Activated CD4-positive, CD25-positive, alpha-beta regulatory T cell treated with anti-CD3 and anti-CD28 coated beads, Interleukin-2, amount 50 U/mL, for 24 hours (primary cell): ENCODE results near the gene TM2D1.
"Not testable (repeated sequence)": the region's sequence is repeated elsewhere in the genome, so short reads cannot be mapped to it uniquely, and the experiment has no call there.

Experiments
- ATAC-seq, 2 donors: fragments of 150-1000 bp; cut with Tn5 transposase; one replicate each; pipeline ENCODE4 v1.10.0; 2021; ENCODE audit warnings: mild to moderate bottlenecking in 1 of 2, moderate library complexity in 1 of 2

TM2D1 gene

DNA sequence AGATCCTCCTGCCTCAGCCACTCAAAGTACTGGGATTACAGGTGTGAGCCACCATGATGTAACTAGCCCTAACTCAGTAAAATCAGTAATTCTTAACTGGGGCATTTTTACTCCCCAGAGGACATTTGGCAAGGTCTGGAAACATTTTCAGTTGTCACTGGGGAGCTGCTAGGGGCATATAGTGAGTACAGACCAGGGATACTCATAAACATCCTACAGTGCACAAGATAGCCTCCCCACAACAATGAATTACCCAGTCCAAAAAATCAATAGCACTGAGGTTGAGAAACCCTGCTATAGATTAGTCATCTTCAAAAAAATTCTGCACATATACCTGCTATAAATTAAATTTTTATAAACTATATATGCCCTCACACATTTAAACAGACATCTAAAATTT is 13.0 kb downstream of the TM2D1 start:
- ATAC-seq: no peak

DNA sequence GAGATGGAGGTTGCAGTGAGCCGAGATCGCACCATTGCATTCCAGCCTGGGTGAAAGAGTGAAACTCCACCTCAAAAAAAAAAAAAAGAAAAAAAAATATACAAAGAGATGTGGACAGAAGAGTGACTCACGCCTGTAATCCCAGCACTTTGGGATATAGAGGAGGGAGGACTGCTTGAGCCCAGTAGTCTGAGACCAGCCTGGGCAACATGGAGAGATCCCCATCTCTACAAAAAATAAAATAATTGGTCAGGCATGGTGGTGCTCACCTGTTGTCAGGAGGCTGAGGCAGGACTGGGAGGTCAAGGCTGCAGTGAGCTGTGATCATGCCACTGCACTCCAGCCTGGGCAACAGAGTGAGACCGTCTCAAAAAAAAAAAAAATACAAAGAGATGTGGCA is 13.7 kb downstream of the TM2D1 start:
- ATAC-seq: not testable (repeated sequence)

DNA sequence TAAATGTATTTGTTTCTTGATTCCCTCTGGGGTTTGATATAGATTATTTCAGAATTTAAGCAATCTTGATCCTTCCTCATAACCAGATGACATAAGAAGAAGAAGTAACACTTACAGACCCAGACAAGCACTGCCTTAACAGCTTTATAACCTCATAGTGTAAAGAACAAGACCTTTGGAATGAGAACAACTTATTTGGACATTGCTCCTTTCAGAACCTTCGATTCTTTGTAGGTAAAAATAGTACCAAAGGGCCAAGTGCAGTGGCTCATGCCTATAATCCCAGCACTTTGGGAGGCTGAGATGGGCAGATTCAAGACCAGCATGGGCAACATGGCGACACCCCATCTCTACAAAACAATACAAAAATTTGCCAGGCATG is 15.0 kb downstream of the TM2D1 start:
- no peak for ATAC-seq

DNA sequence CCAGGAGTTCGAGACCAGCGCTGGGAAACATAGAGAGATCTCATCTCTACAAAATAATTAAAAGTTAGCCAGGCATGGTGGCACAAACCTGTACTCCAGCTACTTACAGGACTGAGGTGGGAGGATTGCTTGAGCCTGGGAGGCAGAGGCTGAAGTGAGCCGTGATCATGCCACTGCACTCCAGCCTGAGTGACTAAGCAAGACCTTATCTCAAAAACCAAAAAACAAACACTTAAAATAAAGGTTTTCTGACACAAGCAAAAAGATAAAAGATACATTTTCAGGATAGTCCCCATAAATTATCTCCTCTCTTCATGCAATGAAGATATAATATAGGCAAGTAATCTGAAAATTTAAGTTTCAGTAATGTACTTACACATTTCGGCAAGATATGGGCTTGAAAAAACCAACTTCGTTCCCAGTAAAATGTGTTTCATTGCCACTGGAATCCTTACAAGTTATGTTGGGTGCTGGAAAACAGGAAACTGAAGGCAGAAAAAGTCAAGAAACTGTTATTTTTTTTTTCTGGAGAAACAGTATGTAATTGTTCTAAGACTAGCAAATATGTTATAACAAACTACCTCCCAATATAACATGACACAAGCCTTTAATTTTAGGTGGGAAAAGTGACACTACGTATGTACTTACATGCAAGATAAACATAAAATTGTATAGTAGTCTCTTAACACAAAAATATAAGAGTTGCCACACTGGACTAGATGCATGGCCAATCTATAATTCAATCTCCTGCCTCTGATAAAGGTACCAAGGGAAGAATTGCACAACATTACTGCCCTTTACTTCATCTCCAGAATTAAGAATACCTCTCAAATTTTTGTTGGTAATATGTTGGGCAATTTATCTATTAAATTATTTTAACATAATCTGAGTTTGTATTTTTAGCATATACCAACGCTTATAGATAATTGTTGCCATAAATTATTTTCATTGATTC is 15.7 kb downstream of the TM2D1 start:
- ATAC-seq: no peak

DNA sequence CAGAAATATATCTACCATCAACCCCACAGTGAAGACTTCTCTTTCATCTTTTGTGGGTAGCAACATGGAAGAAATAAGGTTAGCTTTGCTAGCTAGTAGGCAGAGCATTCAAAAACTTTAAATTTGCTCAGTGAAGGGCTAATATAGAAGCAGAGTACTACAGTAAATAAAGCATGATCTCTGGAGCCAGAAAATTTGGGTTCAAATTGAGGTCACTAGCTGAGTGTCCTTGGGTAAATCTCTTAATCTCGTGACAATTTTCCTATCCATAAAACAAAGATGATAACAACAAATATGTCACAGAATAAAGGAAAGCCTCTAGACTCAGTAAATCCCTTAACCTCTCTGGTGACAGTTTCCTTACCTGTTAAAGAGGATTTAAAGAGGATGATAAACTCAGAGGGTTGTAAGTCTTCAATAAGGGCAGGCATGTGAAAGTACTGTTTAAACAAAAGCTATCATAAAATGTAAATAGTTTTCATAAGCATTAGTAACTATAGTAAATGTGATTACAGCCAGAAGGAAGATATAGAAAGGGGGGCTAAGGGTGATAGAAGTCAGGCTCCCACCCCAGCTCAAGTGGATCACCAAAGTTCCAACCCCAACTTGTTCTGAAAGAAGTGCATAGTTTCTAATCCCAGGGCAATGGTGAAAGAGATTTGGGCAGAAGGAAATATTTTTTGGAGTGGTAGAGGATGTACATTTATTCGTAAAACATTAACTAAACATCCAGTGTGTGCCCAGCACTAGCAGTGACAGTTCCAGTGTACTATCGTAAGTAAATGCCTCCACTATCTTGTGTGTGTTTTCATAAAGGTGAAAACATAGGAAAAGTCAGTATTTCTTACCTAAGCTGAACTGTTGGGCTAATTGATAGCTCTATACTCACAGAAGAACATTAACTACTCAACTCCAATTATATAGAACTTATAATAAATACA is 24.8 kb downstream of the TM2D1 start:
- no peak for ATAC-seq

GRCh38 chr1:61692155-61692800 is 32.7 kb downstream of the TM2D1 start:
- ATAC-seq: no peak

DNA sequence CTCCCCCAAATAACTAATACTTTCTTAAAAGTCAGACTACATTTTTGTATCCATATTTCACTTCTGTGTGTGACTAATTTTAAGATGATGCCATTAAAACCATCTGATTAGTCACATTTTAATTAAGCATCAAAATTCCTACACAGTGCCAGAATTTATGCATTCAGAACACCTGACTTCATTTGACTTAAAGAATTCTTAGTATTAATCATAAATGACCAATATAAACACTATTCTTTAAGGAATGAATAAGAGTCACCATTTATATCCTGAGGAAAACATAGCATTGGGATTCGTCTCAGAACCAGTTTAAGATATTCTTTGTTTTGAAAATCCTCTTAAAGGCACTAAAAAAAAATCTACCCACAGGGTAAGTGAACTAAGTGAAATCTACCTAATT is 37.0 kb downstream of the TM2D1 start:
- ATAC-seq: no peak

- no peak for ATAC-seq
These were observed 42.0 kb downstream of the TM2D1 start for GRCh38 chr1:61682891-61683290.

GRCh38 chr1:61680500-61680899 is 44.4 kb downstream of the TM2D1 start:
- no peak for ATAC-seq

DNA sequence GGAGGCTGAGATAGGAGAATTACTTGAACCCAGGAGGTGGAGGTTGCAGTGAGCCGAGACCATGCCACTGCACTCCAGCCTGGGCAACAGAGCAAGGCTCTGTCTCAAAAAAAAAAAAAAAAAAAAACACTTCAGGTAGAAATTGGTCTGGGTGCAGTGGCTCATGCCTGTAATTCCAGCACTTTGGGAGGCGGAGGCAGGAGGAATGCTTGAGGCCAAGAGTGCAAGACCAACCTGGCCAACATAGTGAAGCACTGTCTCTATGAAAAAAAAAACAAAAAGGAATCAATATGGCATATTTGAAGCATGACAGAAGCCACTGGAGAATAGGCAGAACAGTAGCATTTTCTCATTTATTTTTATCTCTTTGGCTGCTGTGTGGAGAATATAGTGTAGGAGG is 48.1 kb downstream of the TM2D1 start:
- ATAC-seq: not testable (repeated sequence)

DNA sequence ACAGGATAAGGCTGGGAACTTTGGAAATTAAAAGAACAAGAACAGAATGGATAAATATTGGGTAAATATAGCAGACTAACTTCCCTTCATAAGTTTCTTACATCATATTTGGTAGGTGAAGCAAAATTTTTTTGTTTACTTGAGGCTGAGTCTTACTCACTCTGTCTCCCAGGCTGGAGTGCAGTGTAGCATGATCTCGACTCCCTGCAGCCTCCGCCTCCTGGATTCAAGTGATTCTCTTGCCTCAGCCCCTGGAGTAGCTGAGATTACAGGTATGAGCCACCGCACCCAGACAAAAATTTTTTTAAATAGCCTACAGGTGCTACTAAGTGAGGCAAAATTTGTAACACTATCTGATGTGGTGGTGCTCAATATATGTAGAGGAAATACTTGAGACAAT is 50.7 kb downstream of the TM2D1 start:
- no peak for ATAC-seq

DNA sequence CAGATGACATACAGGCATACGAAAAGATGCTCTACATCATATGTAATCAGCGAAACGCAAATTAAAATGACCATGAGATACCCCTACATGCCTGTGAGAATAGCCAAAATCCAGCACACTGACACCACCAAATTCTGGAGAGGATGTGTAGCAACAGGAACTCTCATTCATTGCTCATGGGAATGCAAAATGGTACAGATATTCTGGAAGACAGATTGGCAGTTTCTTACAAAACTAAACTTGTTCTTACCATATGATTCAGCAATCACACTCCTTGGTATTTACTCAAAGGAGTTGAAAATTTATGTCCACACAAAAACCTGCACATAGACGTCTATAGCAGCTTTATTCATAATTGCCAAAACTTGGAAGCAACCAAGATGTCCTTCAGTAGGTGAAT is 52.6 kb downstream of the TM2D1 start:
- no peak for ATAC-seq

GRCh38 chr1:61670445-61670844 is 54.5 kb downstream of the TM2D1 start:
- ATAC-seq: no peak

DNA sequence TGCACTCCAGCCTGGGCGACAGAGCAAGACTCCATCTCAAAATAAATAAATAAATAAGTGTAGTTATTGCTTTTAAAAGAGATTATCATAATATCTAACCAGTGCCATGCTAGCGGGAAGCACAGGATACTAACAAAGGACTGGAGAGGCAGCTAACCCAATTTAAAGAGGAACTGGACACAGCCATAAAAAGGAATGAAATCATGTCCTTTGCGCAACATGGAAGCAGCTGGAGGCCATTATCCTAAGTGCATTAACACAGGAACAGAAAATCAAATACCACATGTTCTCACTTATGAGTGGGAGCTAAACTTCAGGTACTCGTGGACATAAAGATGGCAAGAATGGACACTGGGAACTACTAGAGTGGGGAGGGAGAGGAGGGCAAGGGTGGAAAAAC is 54.9 kb downstream of the TM2D1 start:
- ATAC-seq: no peak

- no peak for ATAC-seq
These were observed 65.9 kb downstream of the TM2D1 start for GRCh38 chr1:61659061-61659460.

- no peak for ATAC-seq
These were observed 69.5 kb downstream of the TM2D1 start for GRCh38 chr1:61655453-61655852.

DNA sequence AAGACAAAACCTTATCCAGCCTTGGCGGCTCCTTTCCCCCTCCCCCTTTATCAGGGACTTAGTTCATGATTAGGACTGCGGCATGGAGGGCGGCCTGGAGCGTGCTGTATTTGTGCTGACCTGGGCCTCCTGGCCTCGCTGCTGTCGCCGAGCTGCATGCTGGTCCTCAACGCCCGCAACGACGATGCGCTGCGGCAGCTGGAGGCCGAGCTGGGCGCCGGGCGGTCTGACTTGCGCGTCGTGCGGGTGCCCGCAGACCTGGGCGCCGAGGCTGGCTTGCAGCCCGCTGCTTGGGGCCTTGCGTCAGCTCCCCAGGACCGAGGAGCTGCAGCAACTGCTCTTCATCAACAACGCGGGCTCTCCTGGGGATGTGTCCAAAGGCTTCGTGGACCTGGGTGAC is 70.9 kb downstream of the TM2D1 start:
- no peak for ATAC-seq

GRCh38 chr1:61648983-61649742 is 75.8 kb downstream of the TM2D1 start:
- ATAC-seq: no peak

DNA sequence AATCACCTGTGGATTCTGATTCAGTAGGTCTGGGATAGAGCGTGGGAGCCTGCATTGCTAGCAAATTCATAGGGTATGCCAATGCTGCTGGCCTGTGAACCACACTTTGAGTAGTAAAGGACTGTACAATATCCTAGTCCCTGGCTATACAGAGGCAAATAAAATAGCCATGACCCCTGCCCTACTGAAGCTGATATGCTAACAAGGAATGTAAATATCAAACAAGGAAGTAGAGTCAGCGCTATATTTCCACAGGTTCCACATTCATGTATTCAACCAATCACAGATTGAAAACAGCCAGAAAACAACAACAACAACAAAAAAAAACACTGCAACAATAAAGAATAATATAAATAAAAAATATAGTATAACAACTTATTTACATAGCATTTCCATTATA is 77.8 kb downstream of the TM2D1 start:
- no peak for ATAC-seq

GRCh38 chr1:61645476-61645875 is 79.5 kb downstream of the TM2D1 start:
- ATAC-seq: no peak

DNA sequence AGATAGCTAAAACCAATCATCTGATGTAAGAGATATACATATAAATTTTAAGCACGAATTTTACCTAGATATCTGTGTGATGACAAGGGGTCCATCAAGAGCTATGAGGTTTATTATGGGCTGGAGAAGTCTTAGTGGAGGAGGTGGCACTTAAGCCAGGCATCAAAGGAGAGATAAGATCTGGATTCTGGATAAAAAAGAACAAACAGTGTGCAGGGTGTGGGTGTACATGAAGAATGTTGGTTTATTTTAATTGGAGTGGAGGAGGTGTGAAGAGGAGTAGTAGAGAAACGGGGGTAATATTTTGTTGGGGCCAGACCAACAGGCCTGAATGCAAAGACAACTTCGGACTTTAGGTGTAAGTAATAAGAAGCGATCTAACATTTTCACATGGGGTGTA is 80.6 kb downstream of the TM2D1 start:
- ATAC-seq: no peak

DNA sequence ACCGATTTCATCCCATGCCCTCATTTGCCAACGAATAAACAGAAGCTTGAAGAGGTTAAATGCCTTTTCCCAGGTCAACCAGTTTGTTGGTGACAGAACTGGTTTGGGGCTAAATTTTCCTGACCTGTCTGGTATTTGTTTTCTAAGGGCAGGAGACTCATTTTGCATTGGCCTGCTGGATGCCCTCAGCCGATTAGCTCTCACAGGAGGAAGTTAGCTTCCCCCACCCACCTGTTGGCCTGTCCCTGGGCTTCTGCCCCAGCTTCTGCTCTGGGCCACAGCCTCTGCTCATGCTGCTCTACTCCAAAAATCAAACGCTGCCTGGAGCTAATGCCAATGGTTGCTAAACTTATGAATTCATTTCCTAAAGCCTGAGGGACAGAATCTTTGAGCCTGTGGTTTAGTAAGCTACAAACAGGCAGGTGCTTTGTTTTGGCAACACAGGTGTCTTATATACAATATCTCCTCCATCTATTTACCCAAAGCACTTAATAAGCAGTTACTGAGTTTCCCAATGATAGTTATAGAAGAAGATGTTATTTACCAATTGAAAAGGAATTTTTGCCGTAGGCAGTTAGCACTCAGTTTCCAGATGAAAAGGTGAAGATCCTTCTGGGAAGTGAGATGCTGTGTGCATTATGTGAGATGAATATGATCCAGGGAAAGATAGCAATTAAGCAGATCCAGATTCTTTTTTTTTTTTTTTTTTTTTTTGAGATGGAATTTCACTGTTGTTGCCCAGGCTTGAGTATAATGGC is 82.3 kb downstream of the TM2D1 start:
- no peak for ATAC-seq
